Activated CD8-positive, alpha-beta T cell treated with anti-CD3 and anti-CD28 coated beads for 36 hours (primary cell): ENCODE data around the gene PARP12. TPM values are rescaled to one million over a fixed set of nuclear protein-coding genes. Genes with fewer than 3 reads are reported as not detected.

Experiments
- ATAC-seq: fragments of 200-7000 bp; cut with Tn5 transposase; one replicate; pipeline ENCODE4 v1.10.0; 2021; ENCODE audit warnings: mild to moderate bottlenecking, moderate library complexity
- CTCF ChIA-PET: fragments of 350-600 bp; sonication (Branson Sonifier 250); formaldehyde crosslinking; loops from one replicate; lab custom pipeline; 2021; ENCODE audit warnings: antibody characterized with exemption; lab: Charles Lee
- POLR2A ChIA-PET: fragments of 350-600 bp; sonication (Branson Sonifier 250); formaldehyde crosslinking; loops from one replicate; lab custom pipeline; 2021; ENCODE audit warnings: antibody characterized with exemption; lab: Charles Lee
- DNase-seq: peaks from one replicate; pipeline ENCODE4 v3.0.0-alpha.2; 2020
- H3K27ac Mint-ChIP-seq: one replicate; pipeline ENCODE4 v1.8.0; 2021; ENCODE audit warnings: mild to moderate bottlenecking, mixed read lengths
- H3K27me3 Mint-ChIP-seq: one replicate; pipeline ENCODE4 v1.8.0; 2021; ENCODE audit warnings: mixed read lengths
- H3K36me3 Mint-ChIP-seq: one replicate; pipeline ENCODE4 v1.8.0; 2021; ENCODE audit warnings: low read depth, mixed read lengths
- H3K4me1 Mint-ChIP-seq: one replicate; pipeline ENCODE4 v1.8.0; 2021; ENCODE audit warnings: low read depth, mixed read lengths
- H3K4me3 Mint-ChIP-seq: one replicate; pipeline ENCODE4 v1.8.0; 2021; ENCODE audit warnings: mild to moderate bottlenecking, moderate library complexity, mixed read lengths
- H3K9me3 Mint-ChIP-seq: one replicate; pipeline ENCODE4 v1.8.0; 2021; ENCODE audit warnings: mixed read lengths
- intact Hi-C: fragments of 100-400 bp; cut with micrococcal nuclease; formaldehyde crosslinking; loops from one replicate; pipeline ENCODE4 v1.10.0; 2022
- total RNA-seq, 2 experiments: library from RNA; stranded (reverse); gene quantifications; one replicate each; pipeline ENCODE4 v1.2.3, GENCODE V29; 2021
- TF ChIP-seq, protein P1 (sequence below): fragments of 200-600 bp; IDR thresholded peaks from one replicate; pipeline ENCODE4 v1.8.0; 2022; ENCODE audit warnings: antibody characterized with exemption, mild to moderate bottlenecking

Gene PARP12
- total RNA-seq, 2 experiments from 2014 or later, result 29.5 to 29.9 TPM

DNA sequence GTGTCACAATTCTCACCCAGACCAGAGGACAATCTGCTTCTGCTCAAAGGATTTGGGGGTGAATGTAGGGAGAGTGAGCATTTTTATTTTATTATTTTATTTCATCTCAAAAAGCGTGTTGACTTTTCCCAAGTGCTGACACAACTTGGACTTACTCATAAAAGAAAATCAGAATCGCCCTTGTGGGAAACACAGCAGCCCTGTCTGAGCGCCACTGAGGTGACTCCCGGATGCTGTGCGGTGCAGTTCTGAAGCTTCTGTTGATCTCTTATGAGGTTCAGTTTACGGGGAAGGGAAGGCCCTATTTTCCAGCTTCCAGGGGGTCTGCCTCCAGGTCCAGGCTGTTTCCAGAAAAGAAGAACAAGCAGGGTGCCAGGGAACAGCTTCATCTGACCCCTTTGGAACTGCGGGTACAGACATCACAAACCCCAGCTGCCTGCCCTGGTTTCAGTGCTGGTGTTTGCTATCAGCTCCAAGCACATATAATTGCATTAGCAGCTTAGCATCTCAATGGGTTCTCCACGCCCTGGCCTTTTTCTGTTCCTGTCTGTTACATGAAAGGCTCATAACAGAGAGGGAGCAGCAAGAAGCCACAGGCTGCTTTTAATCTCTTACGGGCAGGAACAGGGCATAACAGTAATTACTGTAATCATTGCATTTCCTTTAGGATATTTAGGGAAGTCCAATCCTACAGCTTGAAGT lies 52.4 kb downstream of the PARP12 start:
- no peak for ATAC-seq
- no peak overlapping the region for H3K4me3 Mint-ChIP-seq
- intact Hi-C loops, result loop anchor here (10.0 kb wide), 1 partner anchor 56 kb away; no protein-coding TSS in a partner anchor
- ChIA-PET POLR2A (interaction anchor here (0.8 kb wide), 1 partner anchor 394 kb away, joined by 3 read pairs; no protein-coding TSS in a partner anchor), CTCF (no interaction called here)
- H3K4me1 Mint-ChIP-seq, result no peaks in the 10 kb centered on the region
- DNase-seq, result no peak
- H3K9me3 Mint-ChIP-seq, result no peaks in the 10 kb centered on the region
- no peak overlapping the region for H3K27ac Mint-ChIP-seq
- H3K36me3 Mint-ChIP-seq, result no peaks in the 10 kb centered on the region
- TF ChIP-seq, protein P1, sequence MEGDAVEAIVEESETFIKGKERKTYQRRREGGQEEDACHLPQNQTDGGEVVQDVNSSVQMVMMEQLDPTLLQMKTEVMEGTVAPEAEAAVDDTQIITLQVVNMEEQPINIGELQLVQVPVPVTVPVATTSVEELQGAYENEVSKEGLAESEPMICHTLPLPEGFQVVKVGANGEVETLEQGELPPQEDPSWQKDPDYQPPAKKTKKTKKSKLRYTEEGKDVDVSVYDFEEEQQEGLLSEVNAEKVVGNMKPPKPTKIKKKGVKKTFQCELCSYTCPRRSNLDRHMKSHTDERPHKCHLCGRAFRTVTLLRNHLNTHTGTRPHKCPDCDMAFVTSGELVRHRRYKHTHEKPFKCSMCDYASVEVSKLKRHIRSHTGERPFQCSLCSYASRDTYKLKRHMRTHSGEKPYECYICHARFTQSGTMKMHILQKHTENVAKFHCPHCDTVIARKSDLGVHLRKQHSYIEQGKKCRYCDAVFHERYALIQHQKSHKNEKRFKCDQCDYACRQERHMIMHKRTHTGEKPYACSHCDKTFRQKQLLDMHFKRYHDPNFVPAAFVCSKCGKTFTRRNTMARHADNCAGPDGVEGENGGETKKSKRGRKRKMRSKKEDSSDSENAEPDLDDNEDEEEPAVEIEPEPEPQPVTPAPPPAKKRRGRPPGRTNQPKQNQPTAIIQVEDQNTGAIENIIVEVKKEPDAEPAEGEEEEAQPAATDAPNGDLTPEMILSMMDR, result no peak
- no peaks in the 10 kb centered on the region for H3K27me3 Mint-ChIP-seq

DNA sequence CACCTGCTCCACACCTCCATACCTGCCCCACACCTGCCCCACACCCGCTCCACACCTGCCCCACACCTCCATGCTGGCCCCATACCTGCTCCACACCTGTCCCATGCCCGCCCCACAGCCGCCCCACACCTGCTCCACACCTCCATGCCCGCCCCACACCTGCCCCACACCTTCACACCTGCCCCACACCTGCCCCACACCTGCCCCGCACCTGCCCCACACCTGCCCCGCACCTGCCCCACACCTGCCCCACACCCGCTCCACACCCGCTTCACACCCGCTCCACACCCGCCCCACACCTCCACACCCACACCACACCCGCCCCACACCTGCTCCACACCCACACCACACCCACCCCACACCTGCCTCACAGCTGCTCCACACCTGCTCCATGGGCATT lies 53.0 kb downstream of the PARP12 start:
- Mint-ChIP-seq H3K27me3 (no peaks in the 10 kb centered on the region), H3K36me3 (no peaks in the 10 kb centered on the region), H3K27ac (no peak overlapping the region), H3K4me1 (no peaks in the 10 kb centered on the region), H3K9me3 (no peaks in the 10 kb centered on the region), H3K4me3 (no peak overlapping the region)
- ATAC-seq (no peak), DNase-seq (no peak)
- ChIA-PET CTCF (no interaction called here), POLR2A (no interaction called here)
- intact Hi-C loops, result loop anchor here (5.0 to 10.0 kb wide), 2 partner anchors 55 to 507 kb away; no protein-coding TSS in a partner anchor
- TF ChIP-seq, protein P1, result no peak

DNA sequence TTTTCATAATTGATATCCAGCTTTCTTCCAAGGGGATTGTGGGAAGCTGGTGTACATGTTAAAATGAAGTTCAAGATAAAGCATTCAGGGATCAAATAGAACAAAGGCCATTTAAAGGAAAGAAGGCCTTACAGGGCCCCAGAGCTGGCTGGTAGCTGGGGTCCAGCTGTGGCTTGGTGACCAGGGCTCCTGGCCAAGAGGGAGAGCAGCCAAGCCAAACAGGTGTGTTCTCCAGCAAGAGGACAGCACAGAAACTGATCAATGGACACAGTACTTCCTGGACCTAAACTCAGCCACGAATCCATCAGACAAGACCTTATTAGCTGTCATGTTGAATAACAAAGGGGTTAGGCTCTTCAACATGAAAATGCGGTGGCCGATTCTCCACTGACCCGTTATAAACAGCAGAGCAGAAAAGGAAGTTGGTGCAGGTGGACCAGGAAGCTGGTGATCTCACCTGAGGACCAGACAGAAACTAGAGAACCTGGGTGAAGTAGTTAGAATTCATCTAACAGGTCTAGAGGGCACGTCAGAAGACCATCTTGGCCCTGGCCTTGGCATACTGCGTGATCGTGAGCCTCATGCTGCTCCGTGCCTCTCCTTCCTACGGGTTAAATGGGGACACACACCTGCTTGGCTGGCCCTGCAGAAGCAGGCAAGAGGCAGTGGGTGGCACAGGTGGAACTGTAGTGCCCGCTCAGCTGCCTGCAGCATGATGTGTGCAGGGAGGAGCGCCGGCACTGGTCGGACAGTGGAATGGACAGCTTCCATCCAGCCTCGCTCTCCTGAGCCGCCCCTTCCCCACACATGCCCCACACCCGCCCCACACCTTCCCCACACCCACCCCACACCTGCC lies 53.8 kb downstream of the PARP12 start:
- no peaks in the 10 kb centered on the region for H3K36me3 Mint-ChIP-seq
- intact Hi-C loops, result loop anchor here (5.0 kb wide), 1 partner anchor 507 kb away; no protein-coding TSS in a partner anchor
- TF ChIP-seq, protein P1, result no peak
- H3K4me1 Mint-ChIP-seq, result no peaks in the 10 kb centered on the region
- POLR2A ChIA-PET, result no interaction called here
- no peaks in the 10 kb centered on the region for H3K9me3 Mint-ChIP-seq
- no peak overlapping the region for H3K27ac Mint-ChIP-seq
- DNase-seq, result no peak
- no peak for ATAC-seq
- CTCF ChIA-PET, result interaction anchor here (0.6 to 9.3 kb wide), 3 partner anchors 390 to 509 kb away, joined by 3 to 72 read pairs (median 3); no protein-coding TSS in a partner anchor
- no peak overlapping the region for H3K4me3 Mint-ChIP-seq
- H3K27me3 Mint-ChIP-seq, result no peaks in the 10 kb centered on the region

DNA sequence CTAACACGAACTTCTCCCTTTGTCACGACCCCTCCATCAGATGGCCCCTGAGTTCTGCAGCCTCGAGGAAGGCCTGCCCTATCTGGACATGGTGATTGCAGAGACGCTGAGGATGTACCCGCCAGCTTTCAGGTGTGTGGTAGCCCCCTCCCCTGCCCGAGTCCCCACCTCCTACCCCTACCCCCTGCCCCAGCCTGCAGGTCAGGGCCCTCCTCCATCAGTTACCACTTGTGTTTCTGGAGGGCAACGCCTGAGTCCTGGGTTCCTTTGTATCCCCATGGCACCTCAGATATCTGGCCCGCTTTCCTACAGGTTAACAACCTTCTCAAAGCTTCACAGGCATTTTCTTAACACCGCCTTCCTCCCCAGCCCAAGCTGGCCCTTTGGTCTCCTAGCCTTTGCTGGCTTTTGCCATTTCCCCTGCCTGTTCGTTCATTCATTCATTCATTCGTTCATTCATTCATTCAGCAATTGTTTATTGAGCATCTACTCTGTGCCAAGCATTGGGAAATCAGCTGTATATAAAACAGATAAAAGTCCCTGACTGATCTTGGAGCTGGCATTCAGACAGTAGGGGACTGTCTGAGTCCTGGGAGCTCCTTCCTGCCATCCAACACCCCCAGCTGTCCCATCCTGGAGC lies 55.6 kb downstream of the PARP12 start:
- Mint-ChIP-seq H3K4me3 (no peak overlapping the region), H3K27ac (no peak overlapping the region), H3K4me1 (no peaks in the 10 kb centered on the region), H3K27me3 (no peaks in the 10 kb centered on the region), H3K36me3 (no peaks in the 10 kb centered on the region), H3K9me3 (no peaks in the 10 kb centered on the region)
- ChIA-PET POLR2A (interaction anchor here (1.0 kb wide), 1 partner anchor 10 kb away, joined by 3 read pairs; no protein-coding TSS in a partner anchor), CTCF (interaction anchor here (1.0 to 9.3 kb wide), 6 partner anchors 11 to 406 kb away, joined by 3 to 84 read pairs (median 36); no protein-coding TSS in a partner anchor)
- DNase-seq (no peak), ATAC-seq (no peak)
- intact Hi-C loops, result loop anchor here (5.0 kb wide), 1 partner anchor 505 kb away; no protein-coding TSS in a partner anchor
- TF ChIP-seq, protein P1, result no peak
